Measurements from ENCODE around the gene ARHGAP1. TPM values are rescaled to one million over a fixed set of nuclear protein-coding genes. Genes with fewer than 3 reads are reported as not detected.
A peak's percentile ranks its signal among the peaks of the same experiment; 100 is the strongest.

The ARHGAP1 gene
- total and polyA plus RNA-seq, 2 of the 13 experiments (the other 11 are each of a cell fraction or from before 2014, with no cell fraction given) = 18.6 to 30.3 TPM

DNA sequence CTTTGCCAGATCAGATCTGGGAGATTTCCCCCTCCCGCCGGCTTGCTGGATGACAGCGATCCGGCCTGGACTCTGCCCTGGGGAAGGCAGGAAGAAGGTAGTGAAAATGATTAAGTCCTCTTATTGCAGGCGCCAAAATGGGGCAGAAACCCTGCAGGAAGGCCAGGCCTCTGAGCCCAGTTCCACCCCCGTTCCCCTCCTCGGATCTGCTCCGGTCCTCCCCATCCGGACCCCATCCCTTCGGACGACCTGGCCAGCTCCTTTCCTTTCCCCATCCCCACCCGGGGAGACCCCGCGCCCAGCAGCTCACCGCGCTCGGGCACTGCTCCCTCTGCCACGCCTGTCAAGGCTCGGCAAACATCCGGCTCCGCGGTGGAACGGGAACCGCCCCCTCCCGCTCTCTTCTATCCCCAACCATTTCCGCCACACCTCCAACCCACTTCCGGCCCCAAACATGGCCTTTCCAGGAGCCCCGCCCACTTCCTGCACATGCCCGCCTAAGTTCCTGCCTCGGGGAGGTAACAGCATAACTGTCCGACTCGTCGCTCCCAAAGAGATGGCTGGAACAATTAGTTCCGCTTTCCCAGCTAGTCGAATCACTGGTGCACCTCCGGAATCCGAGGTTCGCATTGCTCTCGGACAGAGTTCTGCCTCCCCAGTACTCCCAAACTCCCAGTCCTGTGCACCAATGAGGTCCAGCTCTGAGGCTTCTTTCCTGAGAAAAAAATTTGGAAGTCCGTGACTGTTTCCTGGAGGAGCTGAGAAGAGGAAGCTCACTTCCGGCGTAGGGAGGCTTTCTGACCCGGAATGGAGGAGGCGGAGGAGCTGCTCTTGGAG, at the start of gene ARHGAP1, which contains the start of gene ZNF408 (continued):
- TF ChIP-seq, protein P1, sequence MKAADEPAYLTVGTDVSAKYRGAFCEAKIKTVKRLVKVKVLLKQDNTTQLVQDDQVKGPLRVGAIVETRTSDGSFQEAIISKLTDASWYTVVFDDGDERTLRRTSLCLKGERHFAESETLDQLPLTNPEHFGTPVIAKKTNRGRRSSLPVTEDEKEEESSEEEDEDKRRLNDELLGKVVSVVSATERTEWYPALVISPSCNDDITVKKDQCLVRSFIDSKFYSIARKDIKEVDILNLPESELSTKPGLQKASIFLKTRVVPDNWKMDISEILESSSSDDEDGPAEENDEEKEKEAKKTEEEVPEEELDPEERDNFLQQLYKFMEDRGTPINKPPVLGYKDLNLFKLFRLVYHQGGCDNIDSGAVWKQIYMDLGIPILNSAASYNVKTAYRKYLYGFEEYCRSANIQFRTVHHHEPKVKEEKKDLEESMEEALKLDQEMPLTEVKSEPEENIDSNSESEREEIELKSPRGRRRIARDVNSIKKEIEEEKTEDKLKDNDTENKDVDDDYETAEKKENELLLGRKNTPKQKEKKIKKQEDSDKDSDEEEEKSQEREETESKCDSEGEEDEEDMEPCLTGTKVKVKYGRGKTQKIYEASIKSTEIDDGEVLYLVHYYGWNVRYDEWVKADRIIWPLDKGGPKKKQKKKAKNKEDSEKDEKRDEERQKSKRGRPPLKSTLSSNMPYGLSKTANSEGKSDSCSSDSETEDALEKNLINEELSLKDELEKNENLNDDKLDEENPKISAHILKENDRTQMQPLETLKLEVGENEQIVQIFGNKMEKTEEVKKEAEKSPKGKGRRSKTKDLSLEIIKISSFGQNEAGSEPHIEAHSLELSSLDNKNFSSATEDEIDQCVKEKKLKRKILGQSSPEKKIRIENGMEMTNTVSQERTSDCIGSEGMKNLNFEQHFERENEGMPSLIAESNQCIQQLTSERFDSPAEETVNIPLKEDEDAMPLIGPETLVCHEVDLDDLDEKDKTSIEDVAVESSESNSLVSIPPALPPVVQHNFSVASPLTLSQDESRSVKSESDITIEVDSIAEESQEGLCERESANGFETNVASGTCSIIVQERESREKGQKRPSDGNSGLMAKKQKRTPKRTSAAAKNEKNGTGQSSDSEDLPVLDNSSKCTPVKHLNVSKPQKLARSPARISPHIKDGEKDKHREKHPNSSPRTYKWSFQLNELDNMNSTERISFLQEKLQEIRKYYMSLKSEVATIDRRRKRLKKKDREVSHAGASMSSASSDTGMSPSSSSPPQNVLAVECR (CRISPR knock-in tag; IDR thresholded peaks at IDR 0.05; ENCODE audit: borderline replicate concordance) = peak; percentile 97
- TF ChIP-seq ZNF564 (CRISPR knock-in tag; IDR thresholded peaks at IDR 0.05) (no peak), NFIC (IDR thresholded peaks at IDR 0.05; ENCODE audit: low read length) (peak; percentile 85), SPEN (CRISPR knock-in tag; IDR thresholded peaks at IDR 0.05; ENCODE audit: low read depth) (peak; percentile 84), DNMT3B (CRISPR knock-in tag; conservative IDR thresholded peaks at IDR 0.05) (no peak), CBX5 (CRISPR knock-in tag; IDR thresholded peaks at IDR 0.05; ENCODE audit: borderline replicate concordance) (peak; percentile 72; the same call in 1 of the 2 replicates), HNRNPK (IDR thresholded peaks at IDR 0.05; ENCODE audit: low read depth, low read length, poor library complexity, severe bottlenecking) (peak; percentile 99), ARNT2 (CRISPR knock-in tag; IDR thresholded peaks at IDR 0.05; ENCODE audit: low read depth) (peak; percentile 85), ZNF256 (CRISPR knock-in tag; conservative IDR thresholded peaks at IDR 0.05) (peak; percentile 26; the same call in 1 of the 2 replicates), ZFP37 (CRISPR knock-in tag; IDR thresholded peaks at IDR 0.05; ENCODE audit: borderline replicate concordance) (peak; percentile 75; the same call in 1 of the 2 replicates), ZNF772 (CRISPR knock-in tag; IDR thresholded peaks at IDR 0.05) (peak; percentile 61; the same call in 1 of the 2 replicates), TCF7 (IDR thresholded peaks at IDR 0.05; ENCODE audit: low read depth) (no peak), ZNF839 (CRISPR knock-in tag; IDR thresholded peaks at IDR 0.05; ENCODE audit: borderline replicate concordance) (no peak), PHF8 (CRISPR knock-in tag; IDR thresholded peaks at IDR 0.05) (peak; percentile 75)
- TF ChIP-seq, protein P2, sequence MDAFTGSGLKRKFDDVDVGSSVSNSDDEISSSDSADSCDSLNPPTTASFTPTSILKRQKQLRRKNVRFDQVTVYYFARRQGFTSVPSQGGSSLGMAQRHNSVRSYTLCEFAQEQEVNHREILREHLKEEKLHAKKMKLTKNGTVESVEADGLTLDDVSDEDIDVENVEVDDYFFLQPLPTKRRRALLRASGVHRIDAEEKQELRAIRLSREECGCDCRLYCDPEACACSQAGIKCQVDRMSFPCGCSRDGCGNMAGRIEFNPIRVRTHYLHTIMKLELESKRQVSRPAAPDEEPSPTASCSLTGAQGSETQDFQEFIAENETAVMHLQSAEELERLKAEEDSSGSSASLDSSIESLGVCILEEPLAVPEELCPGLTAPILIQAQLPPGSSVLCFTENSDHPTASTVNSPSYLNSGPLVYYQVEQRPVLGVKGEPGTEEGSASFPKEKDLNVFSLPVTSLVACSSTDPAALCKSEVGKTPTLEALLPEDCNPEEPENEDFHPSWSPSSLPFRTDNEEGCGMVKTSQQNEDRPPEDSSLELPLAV (CRISPR knock-in tag; conservative IDR thresholded peaks at IDR 0.05; ENCODE audit: low read depth) = no peak
- TF ChIP-seq, protein P3, sequence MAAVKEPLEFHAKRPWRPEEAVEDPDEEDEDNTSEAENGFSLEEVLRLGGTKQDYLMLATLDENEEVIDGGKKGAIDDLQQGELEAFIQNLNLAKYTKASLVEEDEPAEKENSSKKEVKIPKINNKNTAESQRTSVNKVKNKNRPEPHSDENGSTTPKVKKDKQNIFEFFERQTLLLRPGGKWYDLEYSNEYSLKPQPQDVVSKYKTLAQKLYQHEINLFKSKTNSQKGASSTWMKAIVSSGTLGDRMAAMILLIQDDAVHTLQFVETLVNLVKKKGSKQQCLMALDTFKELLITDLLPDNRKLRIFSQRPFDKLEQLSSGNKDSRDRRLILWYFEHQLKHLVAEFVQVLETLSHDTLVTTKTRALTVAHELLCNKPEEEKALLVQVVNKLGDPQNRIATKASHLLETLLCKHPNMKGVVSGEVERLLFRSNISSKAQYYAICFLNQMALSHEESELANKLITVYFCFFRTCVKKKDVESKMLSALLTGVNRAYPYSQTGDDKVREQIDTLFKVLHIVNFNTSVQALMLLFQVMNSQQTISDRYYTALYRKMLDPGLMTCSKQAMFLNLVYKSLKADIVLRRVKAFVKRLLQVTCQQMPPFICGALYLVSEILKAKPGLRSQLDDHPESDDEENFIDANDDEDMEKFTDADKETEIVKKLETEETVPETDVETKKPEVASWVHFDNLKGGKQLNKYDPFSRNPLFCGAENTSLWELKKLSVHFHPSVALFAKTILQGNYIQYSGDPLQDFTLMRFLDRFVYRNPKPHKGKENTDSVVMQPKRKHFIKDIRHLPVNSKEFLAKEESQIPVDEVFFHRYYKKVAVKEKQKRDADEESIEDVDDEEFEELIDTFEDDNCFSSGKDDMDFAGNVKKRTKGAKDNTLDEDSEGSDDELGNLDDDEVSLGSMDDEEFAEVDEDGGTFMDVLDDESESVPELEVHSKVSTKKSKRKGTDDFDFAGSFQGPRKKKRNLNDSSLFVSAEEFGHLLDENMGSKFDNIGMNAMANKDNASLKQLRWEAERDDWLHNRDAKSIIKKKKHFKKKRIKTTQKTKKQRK (IDR thresholded peaks at IDR 0.05; ENCODE audit: low read length) = no peak
- TF ChIP-seq, protein P4, sequence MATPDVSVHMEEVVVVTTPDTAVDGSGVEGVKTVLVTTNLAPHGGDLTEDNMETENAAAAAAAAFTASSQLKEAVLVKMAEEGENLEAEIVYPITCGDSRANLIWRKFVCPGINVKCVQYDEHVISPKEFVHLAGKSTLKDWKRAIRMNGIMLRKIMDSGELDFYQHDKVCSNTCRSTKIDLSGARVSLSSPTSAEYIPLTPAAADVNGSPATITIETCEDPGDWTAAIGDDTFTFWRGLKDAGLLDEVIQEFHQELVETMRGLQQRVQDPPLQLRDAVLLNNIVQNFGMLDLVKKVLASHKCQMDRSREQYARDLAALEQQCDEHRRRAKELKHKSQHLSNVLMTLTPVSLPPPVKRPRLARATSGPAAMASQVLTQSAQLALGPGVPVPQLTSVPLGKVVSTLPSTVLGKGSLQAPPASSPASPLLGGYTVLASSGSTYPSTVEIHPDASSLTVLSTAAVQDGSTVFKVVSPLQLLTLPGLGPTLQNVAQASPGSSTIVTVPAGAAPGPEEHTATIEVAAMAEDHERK (CRISPR knock-in tag; IDR thresholded peaks at IDR 0.05; ENCODE audit: low read depth) = no peak

All from HepG2 (cell line).